Measurements from ENCODE around the gene SPARCL1. TPM values are rescaled to one million over a fixed set of nuclear protein-coding genes. Genes with fewer than 3 reads are reported as not detected.
"Not testable (repeated sequence)": the region's sequence is repeated elsewhere in the genome, so short reads cannot be mapped to it uniquely, and the experiment has no call there.

SPARCL1 gene
- total and polyA plus RNA-seq, 2 donors, result 54.5 to 229 TPM

DNA sequence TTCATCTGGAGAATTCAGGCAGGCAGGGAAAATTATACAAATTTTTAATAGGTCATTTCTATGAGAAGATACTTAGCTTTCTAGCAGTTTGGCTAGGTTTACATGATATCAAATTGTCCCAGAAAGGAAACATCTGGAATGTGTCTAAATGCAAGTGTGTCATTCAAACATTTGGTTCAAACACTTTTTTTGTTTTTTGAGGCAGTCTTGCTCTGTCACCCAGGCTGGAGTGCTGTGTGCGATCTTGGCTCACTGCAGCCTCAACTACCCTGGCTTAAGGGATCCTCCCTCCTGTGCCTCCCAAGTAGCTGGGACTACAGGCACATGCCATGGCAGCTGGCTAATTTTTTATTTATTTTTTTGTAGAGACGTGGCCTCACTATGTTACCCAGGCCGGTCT, 31.6 kb downstream of the SPARCL1 start:
- 99% methylated on average over 3 of the region's 3 CpGs for WGBS
- H3K4me1 ChIP-seq (ENCODE audit: control insufficient read depth in 2 of 2, insufficient read depth in 2 of 2, low read length in 2 of 2), result no peaks in the 10 kb centered on the region
- DNase-seq (ENCODE audit: low read depth in 6 of 9, low spot score in 9 of 9), result no peak
- no peak overlapping the region for H3K27ac ChIP-seq (ENCODE audit: low read depth in 1 of 2, low read length in 1 of 2)
- H3K4me3 ChIP-seq (ENCODE audit: low read length in 2 of 2), result no peak overlapping the region
- H3K27me3 ChIP-seq (ENCODE audit: control insufficient read depth in 2 of 2, insufficient read depth in 1 of 2, low read length in 1 of 2), result no peaks in the 10 kb centered on the region
- no peaks in the 10 kb centered on the region for H3K9me3 ChIP-seq (ENCODE audit: control insufficient read depth in 2 of 2, insufficient read depth in 1 of 2, low read length in 1 of 2)
- H3K36me3 ChIP-seq (ENCODE audit: control insufficient read depth in 2 of 2, insufficient read depth in 2 of 2, low read length in 1 of 2), result no peaks in the 10 kb centered on the region

DNA sequence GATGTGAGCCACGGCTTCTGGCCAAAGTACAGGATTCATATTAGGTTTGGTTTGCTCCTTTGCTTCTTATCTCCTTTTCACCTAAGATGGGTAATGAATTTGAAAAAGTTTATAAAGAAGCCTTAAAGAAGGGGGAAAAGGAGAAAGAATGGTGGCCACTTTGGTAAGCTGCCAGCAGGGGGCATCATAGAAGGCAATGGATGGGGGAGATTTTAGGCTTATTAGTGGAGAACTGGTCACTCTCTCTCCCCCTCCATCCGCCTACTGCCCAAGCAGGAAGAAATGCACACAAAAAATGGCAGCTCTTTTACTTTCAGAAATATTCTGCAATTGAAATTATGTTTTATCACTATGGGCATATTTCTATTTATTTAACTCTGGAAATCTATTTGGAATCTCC, 32.0 kb downstream of the SPARCL1 start:
- Histone ChIP-seq H3K27me3 (ENCODE audit: control insufficient read depth in 2 of 2, insufficient read depth in 1 of 2, low read length in 1 of 2) (no peaks in the 10 kb centered on the region), H3K27ac (ENCODE audit: low read depth in 1 of 2, low read length in 1 of 2) (no peak overlapping the region), H3K9me3 (ENCODE audit: control insufficient read depth in 2 of 2, insufficient read depth in 1 of 2, low read length in 1 of 2) (no peaks in the 10 kb centered on the region), H3K4me1 (ENCODE audit: control insufficient read depth in 2 of 2, insufficient read depth in 2 of 2, low read length in 2 of 2) (no peaks in the 10 kb centered on the region), H3K36me3 (ENCODE audit: control insufficient read depth in 2 of 2, insufficient read depth in 2 of 2, low read length in 1 of 2) (no peaks in the 10 kb centered on the region), H3K4me3 (ENCODE audit: low read length in 2 of 2) (no peak overlapping the region)
- over 99% methylated on average over 2 of the region's 2 CpGs for WGBS
- DNase-seq (ENCODE audit: low read depth in 6 of 9, low spot score in 9 of 9), result no peak

DNA sequence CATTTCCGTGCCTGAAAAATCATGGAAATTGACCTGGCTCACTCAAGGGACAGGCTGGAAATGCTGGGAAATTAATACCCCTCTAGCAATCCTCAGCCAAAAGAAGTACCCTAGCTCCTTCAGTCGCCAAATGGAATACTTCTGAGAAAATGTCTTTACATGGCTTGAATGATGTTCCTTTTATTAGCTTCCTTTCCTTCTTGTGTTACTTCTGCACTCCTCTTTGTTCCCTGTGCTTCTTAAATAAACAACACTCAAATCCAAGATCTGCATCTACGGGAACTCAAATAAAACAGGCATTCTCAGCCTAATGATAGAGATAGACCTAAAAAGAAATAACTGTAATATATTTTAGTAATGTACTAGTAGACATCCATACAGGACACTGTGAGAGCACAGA, 36.1 kb downstream of the SPARCL1 start:
- H3K4me1 ChIP-seq (ENCODE audit: control insufficient read depth in 2 of 2, insufficient read depth in 2 of 2, low read length in 2 of 2), result no peaks in the 10 kb centered on the region
- H3K4me3 ChIP-seq (ENCODE audit: low read length in 2 of 2), result no peak overlapping the region
- no peak overlapping the region for H3K27ac ChIP-seq (ENCODE audit: low read depth in 1 of 2, low read length in 1 of 2)
- no peaks in the 10 kb centered on the region for H3K36me3 ChIP-seq (ENCODE audit: control insufficient read depth in 2 of 2, insufficient read depth in 2 of 2, low read length in 1 of 2)
- peaks cover 0 to 6% of the 10 kb centered on the region in 2 donors for H3K9me3 ChIP-seq (ENCODE audit: control insufficient read depth in 2 of 2, insufficient read depth in 1 of 2, low read length in 1 of 2)
- no peaks in the 10 kb centered on the region for H3K27me3 ChIP-seq (ENCODE audit: control insufficient read depth in 2 of 2, insufficient read depth in 1 of 2, low read length in 1 of 2)
- DNase-seq (ENCODE audit: low read depth in 6 of 9, low spot score in 9 of 9), result no peak
- 96% methylated on average over 3 of the region's 3 CpGs for WGBS

DNA sequence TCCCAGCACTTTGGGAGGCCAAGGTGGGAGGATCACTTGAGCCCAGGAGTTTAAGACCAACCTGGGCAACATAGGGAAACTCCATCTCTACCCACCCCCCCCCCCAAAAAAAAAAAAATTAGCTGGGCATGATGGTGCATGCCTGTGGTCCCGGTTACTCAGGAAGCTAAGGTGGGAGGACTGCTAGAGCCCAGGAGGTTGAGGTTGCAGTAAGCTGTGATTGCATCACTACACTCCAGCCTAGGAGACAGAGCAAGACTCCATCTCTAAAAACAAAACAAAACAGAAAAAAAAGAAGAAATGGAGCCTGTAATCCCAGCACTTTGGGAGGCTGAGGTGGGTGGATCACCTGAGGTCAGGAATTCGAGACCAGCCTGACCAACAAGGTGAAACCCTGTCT, 37.3 kb downstream of the SPARCL1 start:
- not testable (repeated sequence) for DNase-seq (ENCODE audit: low read depth in 6 of 9, low spot score in 9 of 9); H3K9me3 ChIP-seq (ENCODE audit: control insufficient read depth in 2 of 2, insufficient read depth in 1 of 2, low read length in 1 of 2); H3K27me3 ChIP-seq (ENCODE audit: control insufficient read depth in 2 of 2, insufficient read depth in 1 of 2, low read length in 1 of 2); H3K36me3 ChIP-seq (ENCODE audit: control insufficient read depth in 2 of 2, insufficient read depth in 2 of 2, low read length in 1 of 2); H3K4me1 ChIP-seq (ENCODE audit: control insufficient read depth in 2 of 2, insufficient read depth in 2 of 2, low read length in 2 of 2); H3K27ac ChIP-seq (ENCODE audit: low read depth in 1 of 2, low read length in 1 of 2); H3K4me3 ChIP-seq (ENCODE audit: low read length in 2 of 2)
- WGBS, result 93% methylated on average over 2 of the region's 2 CpGs

DNA sequence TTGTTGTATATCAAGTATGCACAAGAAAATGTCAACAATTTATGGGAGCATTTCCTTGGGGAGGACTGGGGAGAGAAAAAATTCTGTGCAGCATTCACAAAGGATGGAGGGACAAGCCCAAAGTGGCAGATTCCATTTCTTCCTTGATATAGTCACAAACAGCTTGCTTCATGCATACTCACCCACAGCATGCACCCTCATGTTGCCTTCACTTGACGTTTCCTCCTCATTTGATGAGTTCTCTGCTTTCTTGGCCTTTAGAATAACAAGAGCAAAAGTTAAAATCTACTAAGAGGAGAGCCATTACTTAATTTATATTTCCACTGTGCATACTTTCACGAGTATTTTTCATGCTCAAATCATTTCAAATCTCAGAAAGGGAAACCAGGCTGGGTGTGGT, 37.7 kb downstream of the SPARCL1 start:
- WGBS, result 95% methylated on average over 2 of the region's 2 CpGs
- no peak overlapping the region for H3K4me3 ChIP-seq (ENCODE audit: low read length in 2 of 2)
- H3K4me1 ChIP-seq (ENCODE audit: control insufficient read depth in 2 of 2, insufficient read depth in 2 of 2, low read length in 2 of 2), result no peaks in the 10 kb centered on the region
- H3K27ac ChIP-seq (ENCODE audit: low read depth in 1 of 2, low read length in 1 of 2), result no peak overlapping the region
- peaks cover 0 to 6% of the 10 kb centered on the region in 2 donors for H3K9me3 ChIP-seq (ENCODE audit: control insufficient read depth in 2 of 2, insufficient read depth in 1 of 2, low read length in 1 of 2)
- DNase-seq (ENCODE audit: low read depth in 6 of 9, low spot score in 9 of 9), result no peak
- no peaks in the 10 kb centered on the region for H3K27me3 ChIP-seq (ENCODE audit: control insufficient read depth in 2 of 2, insufficient read depth in 1 of 2, low read length in 1 of 2)
- no peaks in the 10 kb centered on the region for H3K36me3 ChIP-seq (ENCODE audit: control insufficient read depth in 2 of 2, insufficient read depth in 2 of 2, low read length in 1 of 2)

DNA sequence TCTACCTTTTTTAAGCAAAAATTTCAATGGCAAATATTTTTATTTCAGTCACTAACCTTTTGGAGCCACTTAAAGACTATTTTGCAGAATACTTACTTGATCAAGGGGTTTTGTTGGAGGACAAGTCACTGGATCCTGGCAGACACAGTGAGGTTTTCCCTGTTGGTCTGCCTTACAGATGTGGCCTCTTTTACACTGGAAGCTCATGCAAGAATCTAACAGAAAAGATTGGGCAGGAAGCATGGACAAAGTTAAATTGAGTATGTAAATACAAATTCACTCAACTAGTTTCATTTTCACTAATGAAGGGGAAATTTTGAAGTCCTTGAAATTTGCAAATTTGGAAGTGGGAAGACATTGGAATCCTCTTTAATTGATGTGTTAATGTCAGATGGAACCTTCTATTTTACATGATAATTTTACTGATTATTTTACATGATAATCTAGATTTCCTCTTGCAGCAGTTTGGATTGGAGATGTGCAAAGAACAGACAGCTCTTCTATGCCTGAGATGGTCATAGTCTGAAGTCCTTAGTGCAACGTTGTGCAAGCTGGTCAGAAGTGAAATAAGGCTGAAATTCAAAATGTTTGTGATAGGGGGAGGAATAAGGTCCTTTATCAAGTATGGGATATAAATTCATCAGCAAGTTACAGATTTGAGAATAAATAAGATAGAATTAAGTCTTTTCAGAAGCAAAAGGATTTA, 38.4 kb downstream of the SPARCL1 start:
- 64% methylated on average over 1 of the region's 1 CpG for WGBS
- no peak overlapping the region for H3K4me3 ChIP-seq (ENCODE audit: low read length in 2 of 2)
- H3K36me3 ChIP-seq (ENCODE audit: control insufficient read depth in 2 of 2, insufficient read depth in 2 of 2, low read length in 1 of 2), result no peaks in the 10 kb centered on the region
- peaks cover 0 to 6% of the 10 kb centered on the region in 2 donors for H3K9me3 ChIP-seq (ENCODE audit: control insufficient read depth in 2 of 2, insufficient read depth in 1 of 2, low read length in 1 of 2)
- no peaks in the 10 kb centered on the region for H3K27me3 ChIP-seq (ENCODE audit: control insufficient read depth in 2 of 2, insufficient read depth in 1 of 2, low read length in 1 of 2)
- H3K27ac ChIP-seq (ENCODE audit: low read depth in 1 of 2, low read length in 1 of 2), result no peak overlapping the region
- H3K4me1 ChIP-seq (ENCODE audit: control insufficient read depth in 2 of 2, insufficient read depth in 2 of 2, low read length in 2 of 2), result no peaks in the 10 kb centered on the region
- DNase-seq (ENCODE audit: low read depth in 6 of 9, low spot score in 9 of 9), result no peak

DNA sequence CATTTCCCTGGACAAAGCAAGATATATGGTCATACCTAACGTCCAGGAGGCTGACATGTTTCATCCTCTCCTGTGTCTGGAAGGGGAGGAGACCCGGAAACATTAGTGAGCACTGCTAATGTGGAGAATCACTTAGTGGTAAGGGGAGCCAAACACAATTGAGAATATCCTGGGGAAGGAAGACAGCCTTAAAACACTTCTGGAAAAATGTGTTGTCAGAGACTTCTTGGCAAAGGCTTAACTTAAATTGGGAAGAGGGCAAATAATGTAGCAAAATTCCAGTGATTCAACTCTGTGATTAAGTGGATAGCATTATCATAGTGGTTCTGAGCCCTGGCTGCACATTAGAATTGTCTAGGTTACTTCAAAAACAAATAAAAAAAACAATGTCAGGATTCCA, 39.5 kb downstream of the SPARCL1 start:
- Histone ChIP-seq H3K4me1 (ENCODE audit: control insufficient read depth in 2 of 2, insufficient read depth in 2 of 2, low read length in 2 of 2) (no peaks in the 10 kb centered on the region), H3K27me3 (ENCODE audit: control insufficient read depth in 2 of 2, insufficient read depth in 1 of 2, low read length in 1 of 2) (no peaks in the 10 kb centered on the region), H3K4me3 (ENCODE audit: low read length in 2 of 2) (no peak overlapping the region), H3K27ac (ENCODE audit: low read depth in 1 of 2, low read length in 1 of 2) (no peak overlapping the region), H3K36me3 (ENCODE audit: control insufficient read depth in 2 of 2, insufficient read depth in 2 of 2, low read length in 1 of 2) (no peaks in the 10 kb centered on the region), H3K9me3 (ENCODE audit: control insufficient read depth in 2 of 2, insufficient read depth in 1 of 2, low read length in 1 of 2) (peaks cover 0 to 6% of the 10 kb centered on the region in 2 donors)
- DNase-seq (ENCODE audit: low read depth in 6 of 9, low spot score in 9 of 9), result no peak
- 93% methylated on average over 2 of the region's 2 CpGs for WGBS

DNA sequence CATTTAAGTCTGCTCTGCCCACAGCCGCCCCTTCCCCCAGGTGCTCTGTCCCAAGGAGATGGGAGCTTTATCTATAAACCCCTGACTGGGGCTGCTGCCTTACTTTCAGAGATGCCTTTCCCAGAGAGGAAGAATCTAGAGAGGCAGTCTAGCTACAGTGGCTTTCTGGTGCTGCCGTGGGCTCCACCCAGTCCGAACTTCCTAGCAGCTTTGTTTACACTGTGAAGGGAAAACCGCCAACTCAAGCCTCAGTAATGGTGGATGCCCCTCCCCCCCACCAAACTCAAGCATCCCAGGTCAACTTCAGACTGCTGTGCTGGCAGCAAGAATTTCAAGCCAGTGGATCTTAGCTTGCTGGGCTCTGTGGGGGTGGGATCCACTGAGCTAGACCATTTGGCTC, 40.5 kb downstream of the SPARCL1 start:
- not testable (repeated sequence) for H3K27ac ChIP-seq (ENCODE audit: low read depth in 1 of 2, low read length in 1 of 2); H3K9me3 ChIP-seq (ENCODE audit: control insufficient read depth in 2 of 2, insufficient read depth in 1 of 2, low read length in 1 of 2); H3K27me3 ChIP-seq (ENCODE audit: control insufficient read depth in 2 of 2, insufficient read depth in 1 of 2, low read length in 1 of 2); DNase-seq (ENCODE audit: low read depth in 6 of 9, low spot score in 9 of 9); H3K4me1 ChIP-seq (ENCODE audit: control insufficient read depth in 2 of 2, insufficient read depth in 2 of 2, low read length in 2 of 2); H3K36me3 ChIP-seq (ENCODE audit: control insufficient read depth in 2 of 2, insufficient read depth in 2 of 2, low read length in 1 of 2); H3K4me3 ChIP-seq (ENCODE audit: low read length in 2 of 2)
- WGBS, result 81% methylated on average over 4 of the region's 4 CpGs

DNA sequence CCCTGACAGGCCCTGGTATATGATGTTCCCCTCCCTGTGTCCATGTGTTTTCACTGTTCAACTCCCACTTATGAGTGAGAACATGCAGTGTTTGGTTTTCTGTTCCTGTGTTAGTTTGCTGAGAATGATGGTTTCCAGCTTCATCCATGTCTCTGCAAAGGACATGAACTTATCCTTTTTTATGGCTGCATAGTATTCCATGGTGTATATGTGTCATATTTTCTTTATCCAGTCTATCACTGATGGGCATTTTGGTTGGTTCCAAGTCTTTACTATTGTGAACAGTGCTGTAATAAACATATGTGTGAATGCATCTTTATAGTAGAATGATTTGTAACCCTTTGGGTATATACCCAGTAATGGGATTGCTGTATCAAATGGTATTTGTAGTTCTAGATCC, 45.9 kb downstream of the SPARCL1 start:
- not testable (repeated sequence) for DNase-seq (ENCODE audit: low read depth in 6 of 9, low spot score in 9 of 9); H3K36me3 ChIP-seq (ENCODE audit: control insufficient read depth in 2 of 2, insufficient read depth in 2 of 2, low read length in 1 of 2); H3K27me3 ChIP-seq (ENCODE audit: control insufficient read depth in 2 of 2, insufficient read depth in 1 of 2, low read length in 1 of 2); H3K4me3 ChIP-seq (ENCODE audit: low read length in 2 of 2); H3K27ac ChIP-seq (ENCODE audit: low read depth in 1 of 2, low read length in 1 of 2); H3K4me1 ChIP-seq (ENCODE audit: control insufficient read depth in 2 of 2, insufficient read depth in 2 of 2, low read length in 2 of 2); H3K9me3 ChIP-seq (ENCODE audit: control insufficient read depth in 2 of 2, insufficient read depth in 1 of 2, low read length in 1 of 2)

DNA sequence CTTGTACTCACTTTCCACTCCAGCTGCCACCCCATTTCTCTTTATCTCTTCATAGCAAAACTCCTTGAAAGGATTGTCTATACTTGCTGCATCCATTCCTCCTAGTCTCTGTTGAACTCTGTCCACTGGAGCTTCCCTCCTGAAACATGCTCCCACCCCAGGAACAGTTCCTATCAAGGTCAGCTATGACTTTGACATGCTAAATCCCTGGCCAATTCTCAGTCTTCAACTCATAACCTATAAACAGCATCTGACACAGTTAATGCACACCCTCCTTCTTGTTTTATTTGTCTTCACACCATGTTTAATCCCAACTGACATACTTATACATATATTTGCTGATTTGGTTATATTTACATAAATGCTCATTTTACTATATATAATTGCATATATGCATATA, 47.8 kb downstream of the SPARCL1 start:
- Histone ChIP-seq H3K9me3 (ENCODE audit: control insufficient read depth in 2 of 2, insufficient read depth in 1 of 2, low read length in 1 of 2) (no peaks in the 10 kb centered on the region), H3K27ac (ENCODE audit: low read depth in 1 of 2, low read length in 1 of 2) (no peak overlapping the region), H3K27me3 (ENCODE audit: control insufficient read depth in 2 of 2, insufficient read depth in 1 of 2, low read length in 1 of 2) (no peaks in the 10 kb centered on the region), H3K36me3 (ENCODE audit: control insufficient read depth in 2 of 2, insufficient read depth in 2 of 2, low read length in 1 of 2) (no peaks in the 10 kb centered on the region), H3K4me3 (ENCODE audit: low read length in 2 of 2) (no peak overlapping the region), H3K4me1 (ENCODE audit: control insufficient read depth in 2 of 2, insufficient read depth in 2 of 2, low read length in 2 of 2) (no peaks in the 10 kb centered on the region)
- no peak for DNase-seq (ENCODE audit: low read depth in 6 of 9, low spot score in 9 of 9)

Data from thymus (tissue), 11 donors.